Measurements from ENCODE around the gene HCFC1.
"Not testable (repeated sequence)": the region's sequence is repeated elsewhere in the genome, so short reads cannot be mapped to it uniquely, and the experiment has no call there.

Gene HCFC1

DNA sequence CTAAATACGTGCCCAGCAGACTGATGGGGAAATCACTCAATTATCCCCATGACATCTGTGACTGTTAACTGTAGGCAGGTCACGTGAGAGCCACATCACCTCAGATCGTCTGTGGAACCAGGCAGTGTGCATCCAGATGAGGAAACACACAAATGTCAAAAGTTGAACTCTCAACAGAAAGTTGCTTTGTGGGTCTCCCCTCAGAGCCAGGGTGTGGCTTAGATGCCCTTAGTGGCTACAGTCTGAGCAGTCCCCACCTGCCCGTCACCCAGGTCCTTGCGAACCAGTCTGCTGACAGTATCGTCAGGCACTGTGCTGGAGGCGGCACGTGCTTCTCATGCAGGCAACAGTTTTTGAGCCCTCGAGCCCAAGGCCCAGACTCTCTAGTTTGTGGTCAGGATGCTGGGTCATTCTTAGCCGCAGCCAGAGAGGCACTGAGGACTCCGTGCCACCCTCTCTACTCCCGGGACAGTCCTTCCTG, 11.7 kb upstream of the HCFC1 start:
- Histone ChIP-seq H3K4me2 (ENCODE audit: low read length) (no peak overlapping the region), H3K4me1 (ENCODE audit: control insufficient read depth, insufficient read depth, low read length) (peaks cover 12% of the 10 kb centered on the region), H3K9me3 (replicated peaks; ENCODE audit: low read length) (no peaks in the 10 kb centered on the region), H3K9ac (ENCODE audit: low read depth, low read length) (no peak overlapping the region), H3K36me3 (ENCODE audit: insufficient read depth, low read length) (peaks cover 3% of the 10 kb centered on the region), H3K27me3 (ENCODE audit: control insufficient read depth, insufficient read depth, low read length) (no peaks in the 10 kb centered on the region), H3K4me3 (ENCODE audit: low read length) (no peak overlapping the region)

DNA sequence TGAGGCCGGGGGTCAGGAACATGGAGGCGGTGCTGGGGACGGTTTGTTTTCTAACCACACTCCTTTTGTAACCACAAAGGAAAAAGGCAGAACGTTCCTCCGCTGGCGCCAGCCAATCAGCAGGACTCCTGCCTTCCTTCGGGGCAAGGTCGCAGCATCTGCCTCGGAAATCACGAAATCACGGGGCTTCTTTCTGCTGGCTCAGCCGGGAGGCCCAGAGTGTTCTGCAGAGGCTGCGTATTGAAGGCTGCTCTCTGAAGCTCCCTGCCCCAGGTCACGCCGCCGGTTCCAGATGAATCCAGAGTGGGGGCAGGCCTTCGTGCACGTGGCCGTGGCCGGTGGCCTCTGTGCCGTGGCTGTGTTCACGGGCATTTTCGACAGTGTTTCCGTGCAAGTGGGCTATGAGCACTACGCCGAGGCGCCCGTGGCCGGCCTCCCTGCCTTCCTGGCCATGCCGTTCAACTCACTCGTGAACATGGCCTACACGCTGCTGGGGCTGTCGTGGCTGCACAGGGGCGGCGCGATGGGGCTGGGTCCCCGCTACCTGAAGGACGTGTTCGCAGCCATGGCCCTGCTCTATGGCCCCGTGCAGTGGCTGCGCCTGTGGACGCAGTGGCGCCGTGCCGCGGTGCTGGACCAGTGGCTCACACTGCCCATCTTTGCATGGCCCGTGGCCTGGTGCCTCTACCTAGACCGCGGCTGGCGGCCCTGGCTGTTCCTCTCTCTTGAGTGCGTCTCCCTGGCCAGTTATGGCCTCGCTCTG, 10.3 kb upstream of the HCFC1 start:
- Histone ChIP-seq H3K4me1 (ENCODE audit: control insufficient read depth, insufficient read depth, low read length) (peaks cover 12% of the 10 kb centered on the region), H3K9ac (ENCODE audit: low read depth, low read length) (no peak overlapping the region), H3K4me3 (ENCODE audit: low read length) (no peak overlapping the region), H3K36me3 (ENCODE audit: insufficient read depth, low read length) (peaks cover 3% of the 10 kb centered on the region), H3K4me2 (ENCODE audit: low read length) (no peak overlapping the region), H3K27me3 (ENCODE audit: control insufficient read depth, insufficient read depth, low read length) (no peaks in the 10 kb centered on the region), H3K9me3 (replicated peaks; ENCODE audit: low read length) (no peaks in the 10 kb centered on the region)

DNA sequence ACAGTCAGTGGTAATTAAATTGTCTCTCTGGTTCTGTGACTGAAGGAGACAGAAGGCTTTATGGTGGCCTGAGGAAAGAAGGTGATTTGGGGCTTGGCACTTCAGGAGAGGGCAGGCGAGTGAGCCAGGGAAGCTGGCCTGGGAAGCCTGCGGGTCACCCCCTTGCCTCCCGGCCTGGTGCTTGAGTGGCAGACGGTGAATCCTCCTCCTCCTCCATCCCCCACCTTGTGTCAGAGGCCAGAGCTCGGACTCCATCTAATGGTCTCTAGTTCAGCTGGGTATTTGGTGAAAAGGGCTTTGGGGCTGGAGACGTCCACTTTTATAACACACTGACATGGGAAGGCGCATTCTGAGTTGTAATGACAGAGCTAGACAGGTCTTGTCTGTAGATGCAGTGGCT, 9.6 kb upstream of the HCFC1 start:
- Histone ChIP-seq H3K4me3 (ENCODE audit: low read length) (no peak overlapping the region), H3K4me2 (ENCODE audit: low read length) (no peak overlapping the region), H3K4me1 (ENCODE audit: control insufficient read depth, insufficient read depth, low read length) (peaks cover 12% of the 10 kb centered on the region), H3K9ac (ENCODE audit: low read depth, low read length) (no peak overlapping the region), H3K27me3 (ENCODE audit: control insufficient read depth, insufficient read depth, low read length) (no peaks in the 10 kb centered on the region), H3K9me3 (replicated peaks; ENCODE audit: low read length) (no peaks in the 10 kb centered on the region), H3K36me3 (ENCODE audit: insufficient read depth, low read length) (peaks cover 3% of the 10 kb centered on the region)

DNA sequence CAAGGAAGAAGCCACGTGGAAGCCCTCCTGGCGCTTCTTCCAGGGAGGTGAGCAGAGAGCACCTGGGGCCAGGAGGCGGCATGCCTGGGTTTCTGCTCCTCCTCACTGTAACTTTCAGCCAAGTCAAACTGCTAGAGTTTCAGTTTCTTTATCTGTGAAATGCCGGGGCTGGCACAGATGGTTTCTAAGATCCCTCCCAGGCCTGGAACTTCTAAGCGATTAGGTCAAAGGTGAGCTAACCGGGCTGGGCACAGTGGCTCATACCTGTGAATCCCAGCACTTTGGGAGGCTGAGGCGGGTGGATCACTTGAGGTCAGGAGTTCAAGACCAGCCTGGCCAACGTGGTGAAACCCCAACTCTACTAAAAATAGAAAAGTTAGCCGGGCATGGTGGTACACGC, 8.8 kb upstream of the HCFC1 start:
- H3K4me3 ChIP-seq (ENCODE audit: low read length); H3K9ac ChIP-seq (ENCODE audit: low read depth, low read length); H3K27me3 ChIP-seq (ENCODE audit: control insufficient read depth, insufficient read depth, low read length); H3K4me2 ChIP-seq (ENCODE audit: low read length); H3K9me3 ChIP-seq (replicated peaks; ENCODE audit: low read length); H3K36me3 ChIP-seq (ENCODE audit: insufficient read depth, low read length); H3K4me1 ChIP-seq (ENCODE audit: control insufficient read depth, insufficient read depth, low read length): not testable (repeated sequence)

DNA sequence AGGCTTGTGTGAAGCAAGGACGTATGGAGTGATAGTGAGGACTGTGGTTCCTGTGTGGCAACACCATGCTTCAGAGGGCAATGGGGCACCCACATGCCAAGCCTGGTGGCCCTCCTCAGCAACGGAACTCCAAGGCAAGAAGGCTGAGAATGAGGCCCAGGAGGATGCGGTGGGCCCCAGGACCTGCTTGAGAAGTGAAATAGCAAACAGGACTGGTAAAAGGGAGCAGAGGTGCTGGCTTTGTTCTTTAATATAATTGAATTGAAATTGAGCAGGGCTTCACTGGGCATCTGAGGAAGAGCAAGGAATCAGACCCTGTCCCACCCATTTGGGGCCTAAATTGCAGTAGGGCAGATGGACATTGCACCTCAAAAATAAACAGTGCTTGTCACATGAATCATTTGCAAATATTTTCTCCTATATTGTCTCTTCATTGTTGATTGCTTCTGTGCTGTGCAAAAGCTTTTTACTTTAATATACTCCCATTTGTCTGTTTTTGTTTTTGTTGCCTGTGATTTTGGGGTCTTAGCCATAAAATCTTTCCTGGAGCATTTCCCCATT, 3.2 kb upstream of the HCFC1 start:
- Histone ChIP-seq H3K4me2 (ENCODE audit: low read length) (peak overlapping the region; percentile 95), H3K27me3 (ENCODE audit: control insufficient read depth, insufficient read depth, low read length) (no peaks in the 10 kb centered on the region), H3K9me3 (replicated peaks; ENCODE audit: low read length) (no peaks in the 10 kb centered on the region), H3K4me1 (ENCODE audit: control insufficient read depth, insufficient read depth, low read length) (peaks cover 17% of the 10 kb centered on the region), H3K4me3 (ENCODE audit: low read length) (no peak overlapping the region), H3K9ac (ENCODE audit: low read depth, low read length) (peak overlapping the region; percentile 97), H3K36me3 (ENCODE audit: insufficient read depth, low read length) (no peaks in the 10 kb centered on the region)

DNA sequence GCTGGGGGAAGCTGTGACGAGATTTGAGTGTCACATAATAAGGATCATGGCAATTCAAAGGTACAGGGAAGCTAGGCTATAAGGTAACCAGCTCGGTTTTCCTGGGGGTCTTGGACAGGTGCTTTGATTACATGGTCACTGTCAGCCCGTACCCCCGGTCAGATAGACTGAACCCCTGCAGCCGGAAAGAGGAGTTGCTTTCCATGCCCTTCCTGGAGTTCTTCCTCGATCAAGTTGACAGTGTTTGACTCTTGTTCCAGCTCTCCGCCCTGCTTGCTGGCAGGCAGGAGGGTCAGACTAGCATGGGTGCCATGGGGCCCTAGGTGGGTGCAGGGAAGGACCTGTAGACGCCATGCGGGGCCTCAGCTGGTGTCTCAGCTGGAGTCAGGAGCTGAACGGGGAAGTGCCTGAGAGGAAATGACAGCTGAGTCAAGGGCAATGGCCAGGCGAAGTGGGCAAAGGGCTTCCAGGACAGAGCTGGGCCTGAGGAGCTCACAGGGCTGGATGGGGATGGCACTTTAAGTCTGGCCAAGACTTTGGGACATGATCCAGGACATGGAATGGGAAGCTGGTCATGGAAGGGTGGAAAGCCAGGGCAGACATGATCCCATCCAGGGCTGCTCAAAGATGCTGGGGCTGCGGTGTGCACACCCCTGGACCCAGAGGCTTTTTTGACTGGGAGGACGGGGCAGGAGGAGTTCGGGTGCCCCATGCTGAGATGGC, 2.5 kb upstream of the HCFC1 start:
- H3K9ac ChIP-seq (ENCODE audit: low read depth, low read length) = peak overlapping the region; percentile 97
- H3K4me2 ChIP-seq (ENCODE audit: low read length) = peak overlapping the region; percentile 95
- H3K4me3 ChIP-seq (ENCODE audit: low read length) = peak overlapping the region; percentile 85
- H3K27me3 ChIP-seq (ENCODE audit: control insufficient read depth, insufficient read depth, low read length) = no peaks in the 10 kb centered on the region
- peaks cover 17% of the 10 kb centered on the region for H3K4me1 ChIP-seq (ENCODE audit: control insufficient read depth, insufficient read depth, low read length)
- no peaks in the 10 kb centered on the region for H3K9me3 ChIP-seq (replicated peaks; ENCODE audit: low read length)
- H3K36me3 ChIP-seq (ENCODE audit: insufficient read depth, low read length) = no peaks in the 10 kb centered on the region

DNA sequence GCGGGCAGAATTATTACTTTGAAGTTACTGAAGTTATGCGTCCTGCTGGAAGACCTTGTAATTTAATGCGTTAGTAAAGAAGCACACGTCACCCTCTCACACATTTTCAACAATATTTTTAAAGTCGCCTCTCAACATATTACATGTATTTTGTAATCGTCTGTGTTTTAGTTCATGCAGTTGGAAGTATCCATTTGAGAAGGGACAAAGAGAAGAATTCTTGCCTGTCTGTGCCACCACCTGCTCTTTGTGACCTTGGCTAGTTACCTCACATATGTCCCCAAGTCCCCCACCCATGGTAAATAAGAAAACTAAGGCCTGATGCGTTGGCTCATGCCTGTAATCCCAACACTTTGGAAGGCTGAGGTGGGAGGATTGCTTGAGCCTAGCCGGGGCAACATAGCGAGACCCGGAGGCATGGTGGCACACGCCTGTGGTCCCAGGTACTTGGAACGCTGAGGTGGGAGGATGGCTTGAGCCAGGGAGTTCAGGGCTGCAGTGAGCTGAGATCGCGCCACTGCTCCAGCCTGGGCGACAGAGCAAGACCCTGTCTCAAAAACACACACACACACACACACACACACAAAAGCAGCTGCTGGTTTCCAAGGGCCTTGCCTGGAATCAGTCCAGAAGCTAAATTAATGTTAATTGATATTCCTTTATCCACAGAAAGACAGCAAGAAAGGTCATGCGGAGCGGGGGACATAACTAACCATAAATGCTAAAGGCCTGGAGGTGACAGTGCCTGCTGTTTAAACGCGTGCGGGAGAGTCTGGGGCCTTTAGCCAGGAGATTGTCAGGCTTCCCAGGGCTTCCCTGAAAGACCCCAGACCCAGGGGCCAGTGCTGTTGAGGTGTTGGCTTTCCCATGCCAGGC, 1.7 kb upstream of the HCFC1 start:
- Histone ChIP-seq H3K4me2 (ENCODE audit: low read length) (peak overlapping the region; percentile 95), H3K36me3 (ENCODE audit: insufficient read depth, low read length) (peaks cover 4% of the 10 kb centered on the region), H3K9ac (ENCODE audit: low read depth, low read length) (peak overlapping the region; percentile 97), H3K4me1 (ENCODE audit: control insufficient read depth, insufficient read depth, low read length) (peaks cover 24% of the 10 kb centered on the region), H3K9me3 (replicated peaks; ENCODE audit: low read length) (no peaks in the 10 kb centered on the region), H3K27me3 (ENCODE audit: control insufficient read depth, insufficient read depth, low read length) (no peaks in the 10 kb centered on the region), H3K4me3 (ENCODE audit: low read length) (peak overlapping the region; percentile 85)

DNA sequence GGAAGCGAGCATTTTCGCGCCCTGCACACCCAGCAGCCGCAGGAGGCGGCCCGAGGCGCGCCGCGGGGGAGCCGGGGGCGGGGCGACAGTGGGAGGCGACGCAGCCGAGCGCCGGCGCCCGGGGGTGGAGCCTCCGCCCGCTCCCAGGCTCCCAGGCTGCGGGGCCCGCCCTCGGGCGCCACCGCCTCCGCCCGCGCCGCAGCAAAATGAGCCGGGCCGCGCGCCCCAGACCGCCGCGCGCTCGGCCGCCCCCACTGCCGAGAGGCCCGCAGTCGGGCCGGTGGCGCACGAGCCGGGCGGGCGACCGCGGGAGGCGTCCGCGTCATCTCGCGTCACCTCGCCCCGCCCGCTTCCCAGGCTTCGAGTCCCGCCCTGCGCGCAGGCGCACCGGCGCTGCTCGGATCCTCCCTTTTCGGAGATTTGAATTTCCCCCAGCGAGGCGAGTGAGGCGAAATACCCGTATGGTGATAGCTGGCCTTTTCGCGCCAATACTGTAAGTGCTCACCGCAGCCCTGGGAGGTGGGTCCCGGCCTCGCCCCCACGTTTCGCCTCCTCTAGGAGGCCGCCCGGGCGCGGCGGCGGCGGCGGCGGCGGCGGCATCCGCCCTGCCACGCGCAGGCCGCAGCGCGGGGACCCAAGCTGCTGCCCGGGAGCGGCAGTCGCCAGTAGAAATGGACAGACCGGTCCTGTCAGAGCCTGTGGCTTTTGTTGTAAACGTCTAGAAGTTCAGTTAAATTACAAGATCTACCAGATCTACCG, 929 bp upstream of the HCFC1 start, which contains the start of gene TMEM187:
TSS of gene TMEM187 (plus strand) at position 387 of the 759 bp plus-strand sequence. CDS start 9,309 bp downstream, outside the sequence.
- H3K4me1 ChIP-seq (ENCODE audit: control insufficient read depth, insufficient read depth, low read length) = peaks cover 32% of the 10 kb centered on the region

DNA sequence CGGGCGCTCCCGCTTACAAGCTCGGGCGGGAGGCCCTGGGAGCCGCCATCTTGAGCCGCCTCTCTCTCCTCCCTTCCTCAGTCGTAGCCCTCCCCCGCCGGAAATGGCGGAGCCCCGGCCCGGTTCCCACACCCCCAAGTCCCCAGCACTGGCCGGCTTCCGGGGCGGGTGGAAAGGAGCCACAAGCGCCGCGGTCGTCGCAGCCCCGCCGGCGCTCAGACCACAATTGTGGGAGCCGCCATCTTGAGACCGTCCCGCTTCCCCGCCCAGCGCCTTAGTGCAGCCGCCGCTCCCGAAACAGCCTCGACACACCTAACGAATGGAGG, 531 bp downstream of the HCFC1 start:
- Histone ChIP-seq H3K36me3 (ENCODE audit: insufficient read depth, low read length) (peaks cover 10% of the 10 kb centered on the region), H3K9me3 (replicated peaks; ENCODE audit: low read length) (no peaks in the 10 kb centered on the region), H3K9ac (ENCODE audit: low read depth, low read length) (peak overlapping the region; percentile 97), H3K27me3 (ENCODE audit: control insufficient read depth, insufficient read depth, low read length) (no peaks in the 10 kb centered on the region), H3K4me2 (ENCODE audit: low read length) (peak overlapping the region; percentile 95), H3K4me1 (ENCODE audit: control insufficient read depth, insufficient read depth, low read length) (peaks cover 46% of the 10 kb centered on the region), H3K4me3 (ENCODE audit: low read length) (peak overlapping the region; percentile 85)

More for the DNA sequence above, 929 bp upstream of the HCFC1 start, which contains the start of gene TMEM187:
- Histone ChIP-seq H3K36me3 (ENCODE audit: insufficient read depth, low read length) (peaks cover 10% of the 10 kb centered on the region), H3K9me3 (replicated peaks; ENCODE audit: low read length) (no peaks in the 10 kb centered on the region), H3K9ac (ENCODE audit: low read depth, low read length) (peak within 1 kb of the TSS; percentile 97), H3K4me2 (ENCODE audit: low read length) (peak within 1 kb of the TSS; percentile 95), H3K27me3 (ENCODE audit: control insufficient read depth, insufficient read depth, low read length) (no peaks in the 10 kb centered on the region), H3K4me3 (ENCODE audit: low read length) (peak within 1 kb of the TSS; percentile 85)

DNA sequence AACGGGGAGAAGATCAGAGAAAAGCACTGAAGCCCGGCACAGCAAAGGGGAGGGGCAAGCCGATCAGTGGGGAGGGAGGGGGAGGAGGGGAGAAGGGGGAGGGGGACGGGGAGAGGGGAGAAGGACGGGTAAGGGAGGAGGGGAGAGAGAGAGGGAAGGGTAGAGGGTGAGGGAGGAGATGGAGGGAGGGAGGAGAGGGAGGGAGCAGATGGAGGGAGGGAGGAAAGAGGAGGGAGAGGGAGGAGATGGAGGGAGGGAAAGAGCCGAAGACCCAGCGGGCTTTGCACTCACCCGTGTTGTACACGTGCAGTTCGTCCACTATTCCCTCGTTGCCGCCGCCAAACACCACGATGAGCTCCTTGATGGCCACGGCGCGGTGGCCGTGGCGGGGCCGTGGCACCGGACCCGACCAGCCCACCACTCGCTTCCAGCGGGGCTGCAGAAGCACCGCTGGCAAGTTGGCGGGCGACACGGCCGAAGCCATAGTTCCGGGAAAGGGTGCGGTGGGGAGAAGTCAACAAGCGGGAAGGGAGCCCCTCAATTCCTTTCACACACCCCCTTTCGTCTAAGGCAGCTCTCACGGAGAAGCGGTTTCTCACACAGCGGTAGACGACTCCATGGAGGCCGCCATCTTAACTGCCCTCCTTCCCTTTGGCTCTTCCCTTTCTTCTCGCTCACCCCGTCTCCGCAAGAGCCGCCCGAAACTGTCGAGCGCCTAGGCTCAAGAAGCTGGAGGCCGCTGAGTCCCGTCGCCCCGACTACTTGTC, 1.1 kb downstream of the HCFC1 start:
- Histone ChIP-seq H3K9me3 (replicated peaks; ENCODE audit: low read length) (no peaks in the 10 kb centered on the region), H3K27me3 (ENCODE audit: control insufficient read depth, insufficient read depth, low read length) (no peaks in the 10 kb centered on the region), H3K4me3 (ENCODE audit: low read length) (peak overlapping the region; percentile 85), H3K9ac (ENCODE audit: low read depth, low read length) (peak overlapping the region; percentile 97), H3K4me2 (ENCODE audit: low read length) (peak overlapping the region; percentile 95), H3K4me1 (ENCODE audit: control insufficient read depth, insufficient read depth, low read length) (peaks cover 50% of the 10 kb centered on the region), H3K36me3 (ENCODE audit: insufficient read depth, low read length) (peaks cover 10% of the 10 kb centered on the region)

Measured in skeletal muscle satellite cell (primary cell).